GM19397 (cell line): ENCODE results near the gene NAA16.
"Not testable (repeated sequence)": the region's sequence is repeated elsewhere in the genome, so short reads cannot be mapped to it uniquely, and the experiment has no call there.

Experiments
- ATAC-seq: cut with Tn5 transposase; IDR thresholded peaks from one replicate; pipeline ENCODE4 v1.9.1; 2021; ENCODE audit warnings: mild to moderate bottlenecking, moderate library complexity; ENCODE audit not compliant: unreplicated experiment

Gene NAA16

DNA sequence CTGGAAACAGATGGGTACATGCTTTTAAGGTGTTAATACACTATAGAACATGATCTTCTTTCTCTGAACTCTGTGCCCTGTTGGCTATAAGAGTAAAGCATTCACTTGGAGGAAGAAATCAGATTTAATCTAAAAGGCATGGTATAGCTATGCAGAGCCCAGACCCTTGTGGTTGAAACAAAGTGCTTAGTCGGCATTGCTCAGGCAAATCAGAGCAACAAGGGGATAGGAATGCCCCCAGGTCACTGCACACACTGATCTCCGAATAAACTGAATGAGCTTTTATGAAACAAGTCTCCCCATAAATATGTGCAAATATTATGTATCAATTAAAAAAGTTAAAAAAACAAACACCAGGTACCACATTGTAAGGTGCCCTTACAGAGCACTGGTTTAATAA lies 94.3 kb downstream of the NAA16 start:
- no peak for ATAC-seq

- no peak for ATAC-seq
Observed at GRCh38 chr13:41407380-41407779, 96.3 kb downstream of the NAA16 start.

DNA sequence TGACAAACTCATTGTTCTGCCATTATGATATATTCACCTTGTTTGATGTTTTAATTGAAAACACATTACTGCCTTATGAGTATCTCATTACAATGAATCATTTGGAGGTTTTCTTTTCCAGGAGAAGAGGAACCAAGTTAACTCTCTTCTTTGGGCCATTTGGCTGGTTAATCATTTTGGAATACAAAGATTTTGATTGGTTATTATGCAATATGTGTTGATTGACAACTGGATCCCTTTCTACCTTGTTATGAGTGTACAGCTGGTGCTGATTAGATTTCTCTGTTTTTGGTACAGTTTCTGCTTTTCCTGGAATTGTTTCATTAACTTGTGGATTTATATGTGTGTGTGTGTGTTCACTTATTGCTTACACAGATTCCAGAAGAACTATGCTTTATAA lies 97.1 kb downstream of the NAA16 start:
- no peak for ATAC-seq

DNA sequence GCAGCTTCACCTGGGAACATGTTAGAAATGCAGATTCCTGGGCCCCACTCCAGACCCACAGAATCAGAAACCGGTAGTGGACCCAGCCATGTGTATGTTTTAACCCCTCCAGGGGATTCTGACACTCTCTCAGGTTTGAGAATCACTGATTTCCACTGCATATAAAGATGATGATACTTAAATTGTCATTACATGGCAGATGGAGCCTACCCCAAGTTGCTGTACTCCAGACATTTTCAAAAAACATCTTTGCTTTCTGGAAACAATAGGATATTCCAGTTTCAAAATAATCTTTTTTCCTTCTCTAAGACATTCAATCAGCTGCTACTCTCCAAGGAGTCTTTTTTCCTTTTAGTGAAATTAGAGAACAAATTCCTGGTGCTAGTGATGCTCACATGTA lies 97.7 kb downstream of the NAA16 start:
- no peak for ATAC-seq

DNA sequence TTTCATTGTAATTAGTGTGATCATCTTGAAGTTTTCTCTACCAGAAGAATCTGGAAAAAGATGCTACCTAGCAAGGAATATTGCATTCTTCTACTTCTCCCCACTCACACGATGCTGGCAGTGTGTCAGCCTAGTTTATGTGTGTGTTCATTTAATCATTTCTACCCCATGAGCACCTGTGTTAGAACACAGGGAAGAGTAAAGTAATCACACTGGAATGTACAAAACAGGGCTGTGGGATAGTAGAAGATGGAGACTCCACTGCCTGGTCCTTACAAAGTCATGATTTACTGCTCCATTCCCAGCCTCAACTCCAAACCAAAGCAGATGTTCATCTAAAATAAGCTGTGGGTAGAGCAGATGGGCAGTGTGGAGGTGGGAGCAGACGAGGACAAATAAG lies 98.5 kb downstream of the NAA16 start:
- ATAC-seq, result no peak

DNA sequence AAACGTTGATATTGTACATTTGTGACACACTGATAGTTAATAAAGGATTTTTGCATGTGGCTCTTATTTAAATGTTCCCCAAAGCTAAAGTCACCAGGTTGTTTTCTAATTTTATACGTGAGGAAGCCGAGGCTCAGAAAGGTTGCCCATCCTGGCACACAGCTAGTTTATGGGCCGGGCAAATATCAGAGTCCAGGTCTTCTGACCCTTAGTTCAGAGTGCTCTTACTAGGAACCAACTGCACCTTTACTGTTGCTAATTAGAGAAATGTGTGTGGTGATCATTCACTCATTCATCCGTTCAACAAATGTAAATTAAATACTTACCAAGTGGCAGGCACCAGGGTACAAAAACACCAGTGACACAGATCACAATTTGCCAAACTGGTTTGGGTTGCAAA lies 100.0 kb downstream of the NAA16 start:
- no peak for ATAC-seq

- no peak for ATAC-seq
Observed at GRCh38 chr13:41411522-41411921, 100.5 kb downstream of the NAA16 start.

DNA sequence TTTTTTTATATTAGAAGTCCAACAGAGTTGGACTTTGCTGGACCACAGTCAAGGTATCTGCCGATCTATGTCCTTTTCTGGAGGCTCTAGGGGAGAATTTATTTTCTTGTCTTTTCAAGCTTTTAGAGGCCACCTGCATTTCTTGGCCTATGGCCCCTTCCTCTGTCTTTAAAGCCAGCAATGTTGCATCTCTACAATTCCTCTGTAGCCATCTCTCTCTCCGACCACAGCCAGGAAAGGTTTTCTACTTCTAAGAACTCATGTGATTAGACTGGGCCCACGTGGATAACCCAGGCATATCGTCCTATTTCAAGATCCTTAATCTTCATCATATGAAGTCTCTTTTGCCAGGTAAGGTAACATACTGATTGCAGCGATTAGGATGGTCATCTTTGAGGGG lies 102.8 kb downstream of the NAA16 start:
- no peak for ATAC-seq

DNA sequence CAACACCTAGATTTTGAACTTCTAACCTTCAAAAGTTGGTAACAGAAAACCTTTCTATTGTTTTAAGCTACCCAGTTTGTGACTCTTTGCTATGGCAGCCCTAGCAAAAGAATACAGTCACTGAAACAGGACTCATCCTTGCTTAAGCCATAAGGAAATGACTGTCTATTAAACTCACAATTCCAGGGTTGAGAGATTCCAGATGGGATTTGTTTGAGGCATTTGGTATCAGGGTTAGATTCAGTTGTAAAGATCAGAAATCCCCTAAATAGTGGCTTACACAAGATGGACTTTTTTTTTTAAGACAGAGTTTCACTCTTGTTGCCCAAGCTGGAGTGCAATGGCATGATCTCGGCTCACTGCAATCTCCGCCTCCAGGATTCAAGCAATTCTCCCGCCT lies 105.2 kb downstream of the NAA16 start:
- ATAC-seq, result no peak

DNA sequence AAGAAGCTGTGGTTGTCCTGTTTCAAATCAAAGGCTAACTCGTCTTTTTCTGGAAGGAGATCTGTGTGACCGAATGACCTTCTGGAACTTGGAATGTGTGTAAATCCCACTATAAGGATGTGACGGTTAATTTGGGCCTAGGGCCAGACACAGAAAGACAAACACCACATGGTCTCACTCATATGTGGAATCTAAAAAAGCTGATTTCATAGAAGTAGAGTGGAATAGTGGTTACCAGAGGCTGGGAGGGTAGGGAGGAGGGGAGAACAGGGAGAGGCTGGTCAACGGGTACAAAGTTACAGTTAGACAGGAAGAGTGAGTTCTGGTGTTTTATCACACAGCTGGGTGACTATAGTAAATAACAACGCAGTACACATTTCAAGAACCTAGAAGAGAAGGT lies 107.0 kb downstream of the NAA16 start:
- ATAC-seq, result no peak

- ATAC-seq, result no peak
Observed at GRCh38 chr13:41418731-41419130, 107.7 kb downstream of the NAA16 start.

GRCh38 chr13:41419206-41419605 lies 108.1 kb downstream of the NAA16 start:
- no peak for ATAC-seq

- no peak for ATAC-seq
Observed at GRCh38 chr13:41420146-41420545, 109.1 kb downstream of the NAA16 start.

- ATAC-seq, result not testable (repeated sequence)
Observed at GRCh38 chr13:41421330-41421729, 110.3 kb downstream of the NAA16 start.

GRCh38 chr13:41421983-41422382 lies 110.9 kb downstream of the NAA16 start:
- not testable (repeated sequence) for ATAC-seq

GRCh38 chr13:41423259-41423658 lies 112.2 kb downstream of the NAA16 start:
- not testable (repeated sequence) for ATAC-seq

DNA sequence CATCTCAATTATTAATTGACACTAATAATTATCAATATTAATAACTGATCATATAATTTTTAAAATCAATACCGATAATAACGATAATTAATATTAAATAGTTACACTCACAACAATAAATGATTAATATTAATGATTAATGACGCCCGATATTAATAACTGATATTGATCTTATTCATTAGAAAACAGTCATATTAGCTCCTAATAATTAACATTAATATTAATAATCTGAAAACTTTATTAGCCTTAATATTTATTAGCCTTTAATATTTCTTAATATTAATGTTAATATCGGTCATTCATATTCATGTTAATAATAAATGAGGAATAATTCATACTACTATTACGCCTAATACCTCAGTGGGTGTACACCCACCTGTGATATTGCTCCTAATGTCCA lies 113.6 kb downstream of the NAA16 start:
- ATAC-seq, result not testable (repeated sequence)

- ATAC-seq, result no peak
Observed at GRCh38 chr13:41426047-41426446, 115.0 kb downstream of the NAA16 start.
